ENCODE results near the gene EPS15.
"Not testable (repeated sequence)": the region's sequence is repeated elsewhere in the genome, so short reads cannot be mapped to it uniquely, and the experiment has no call there.

EPS15 gene

DNA sequence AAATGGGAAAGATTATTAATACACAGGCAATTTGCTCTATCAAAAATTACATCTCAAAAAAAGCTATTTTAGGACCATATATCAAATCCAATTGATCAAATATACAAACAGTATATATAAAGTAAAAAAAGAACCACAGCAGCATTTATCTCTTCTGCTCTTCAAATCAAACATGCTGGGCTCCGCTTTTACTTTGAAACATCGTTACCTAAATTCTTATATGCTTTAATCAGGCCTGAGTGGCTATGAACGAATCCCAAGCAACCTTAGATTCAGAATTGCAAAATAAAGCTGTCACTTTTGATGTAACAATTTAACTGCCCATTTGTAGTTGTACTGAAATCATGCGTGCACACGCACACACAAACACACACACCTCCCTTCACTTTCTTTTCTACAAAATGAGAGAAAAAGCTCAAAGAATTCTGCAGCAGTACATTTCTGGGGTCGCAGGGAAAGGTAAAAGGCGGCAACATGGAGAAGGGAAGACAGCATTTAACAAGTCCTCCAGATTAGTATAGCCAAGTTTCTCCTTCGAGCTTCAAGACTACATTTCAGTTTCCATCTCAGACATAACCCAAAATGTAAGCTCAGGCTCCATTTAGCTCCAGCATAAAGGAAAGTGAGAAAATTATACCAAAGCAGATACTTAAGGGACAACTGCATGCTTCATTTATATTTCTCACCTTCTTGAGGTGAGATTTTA is 96.5 kb downstream of the EPS15 start:
- DNase-seq: no peak

DNA sequence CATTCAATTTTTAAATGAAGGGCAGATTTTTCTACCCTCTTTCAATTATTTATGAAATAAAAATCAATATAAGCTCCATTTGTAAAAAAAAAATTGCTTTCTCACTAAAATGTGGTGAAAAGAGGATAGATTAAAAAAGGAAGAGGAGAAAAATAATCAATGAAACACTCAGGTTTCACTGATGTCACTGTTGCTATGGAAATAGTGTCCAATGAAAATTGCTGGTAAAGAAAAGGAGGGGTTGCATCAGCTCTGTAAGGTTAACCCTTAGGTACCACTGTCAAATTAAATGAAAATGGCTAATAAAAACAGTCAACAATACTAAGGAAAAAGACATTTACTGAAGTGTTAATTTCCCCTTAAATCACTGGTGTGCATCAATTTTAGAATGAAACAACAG is 97.1 kb downstream of the EPS15 start:
- no peak for DNase-seq

DNA sequence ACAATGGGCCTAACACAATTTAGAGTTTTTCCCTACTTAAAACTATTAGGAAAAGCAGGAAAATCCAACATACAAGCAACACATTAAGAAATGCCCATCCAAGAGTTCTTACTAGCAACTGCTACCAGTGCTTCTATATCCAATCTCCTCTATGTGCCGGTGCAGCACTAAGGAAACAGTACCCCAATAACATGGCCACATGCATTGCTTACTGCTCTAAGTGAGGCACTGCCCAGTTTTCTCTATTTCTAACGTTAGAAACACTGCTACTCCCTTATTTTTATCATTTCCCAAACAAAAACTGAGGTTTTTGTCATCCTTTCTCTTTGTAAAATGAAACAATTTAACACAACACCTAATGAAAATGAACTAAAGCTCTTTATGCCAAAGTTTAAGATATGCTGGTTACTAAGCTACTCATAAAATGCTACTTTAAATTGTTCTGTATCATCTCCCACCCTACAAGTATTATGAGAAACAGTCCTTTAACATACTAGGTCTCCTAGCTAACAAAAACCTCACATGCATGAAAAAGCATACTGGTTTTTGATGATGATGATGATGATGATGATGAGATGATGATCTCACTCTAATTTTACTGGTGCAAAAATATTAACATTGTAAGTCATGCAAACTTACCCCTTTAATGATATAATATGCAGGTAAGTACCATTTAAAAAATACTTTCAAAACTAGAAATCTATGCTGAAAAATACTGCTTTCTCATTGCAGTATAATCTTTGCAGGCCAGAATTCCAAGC is 98.0 kb downstream of the EPS15 start:
- DNase-seq: no peak

DNA sequence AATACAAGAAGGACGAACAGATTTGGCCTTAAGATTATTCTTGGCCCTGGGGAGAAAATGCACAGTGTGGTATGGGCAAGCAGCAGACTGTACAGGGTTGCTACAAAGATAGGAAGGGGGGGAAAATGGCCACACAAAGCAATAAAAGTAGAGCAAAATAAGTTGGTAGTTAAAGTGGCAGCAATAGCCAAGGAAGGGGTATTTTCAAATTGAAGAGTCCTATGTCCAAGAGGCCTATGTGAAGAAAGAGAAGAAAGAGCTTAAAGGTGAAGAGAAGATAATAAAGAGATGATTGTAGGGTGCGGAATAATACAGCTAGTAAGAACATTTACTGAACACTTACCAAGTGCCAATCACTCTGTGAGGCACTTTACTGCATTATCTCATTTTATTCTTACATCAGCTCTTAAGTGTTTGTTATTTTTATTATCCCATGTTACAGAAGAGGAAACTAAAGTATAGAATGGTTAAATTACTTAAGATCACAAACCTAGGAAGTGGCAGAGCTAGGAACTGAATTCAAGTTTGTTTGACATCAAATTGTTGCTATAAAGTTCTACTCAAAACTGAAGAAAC is 100.6 kb downstream of the EPS15 start:
- DNase-seq: no peak

DNA sequence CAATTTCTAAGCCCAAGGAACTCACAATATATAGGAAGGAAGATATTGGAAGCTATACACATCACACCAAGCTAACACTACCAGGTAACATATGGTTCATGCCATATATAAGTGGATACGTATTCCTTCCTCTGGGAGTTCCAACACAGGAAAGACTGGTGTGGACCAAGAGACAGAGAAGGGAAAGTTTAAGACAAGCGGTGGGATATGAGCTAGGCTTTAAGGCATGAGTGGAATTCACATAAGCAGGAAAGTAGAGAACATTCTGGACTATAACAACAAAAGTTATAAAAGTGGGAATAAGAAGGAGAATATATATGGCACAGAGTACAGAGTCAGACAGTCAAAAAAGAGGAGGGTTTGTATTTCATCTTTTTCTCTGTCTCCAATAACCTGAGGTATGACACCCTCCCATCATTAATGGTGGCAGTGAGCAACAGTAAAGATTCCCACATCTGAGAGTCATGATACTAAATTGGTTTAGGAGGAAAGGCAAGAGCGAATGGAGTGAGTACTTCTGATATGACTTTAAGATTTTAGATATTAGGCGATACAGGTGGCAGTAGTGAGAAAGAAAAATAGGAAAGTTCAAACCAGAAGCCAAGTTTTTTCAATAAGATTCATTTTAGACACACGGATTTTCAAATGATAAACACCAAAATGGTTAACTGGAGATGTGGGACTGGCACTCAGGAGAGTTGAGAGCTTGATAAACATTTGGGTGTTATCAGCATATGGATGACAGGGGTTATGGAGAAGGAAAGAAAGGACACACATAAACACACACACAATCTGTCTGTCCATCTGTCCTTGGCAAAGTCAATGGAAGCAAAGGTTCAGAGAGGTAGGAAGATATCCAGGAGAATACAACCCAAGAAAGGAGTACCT is 101.3 kb downstream of the EPS15 start:
- no peak for DNase-seq

DNA sequence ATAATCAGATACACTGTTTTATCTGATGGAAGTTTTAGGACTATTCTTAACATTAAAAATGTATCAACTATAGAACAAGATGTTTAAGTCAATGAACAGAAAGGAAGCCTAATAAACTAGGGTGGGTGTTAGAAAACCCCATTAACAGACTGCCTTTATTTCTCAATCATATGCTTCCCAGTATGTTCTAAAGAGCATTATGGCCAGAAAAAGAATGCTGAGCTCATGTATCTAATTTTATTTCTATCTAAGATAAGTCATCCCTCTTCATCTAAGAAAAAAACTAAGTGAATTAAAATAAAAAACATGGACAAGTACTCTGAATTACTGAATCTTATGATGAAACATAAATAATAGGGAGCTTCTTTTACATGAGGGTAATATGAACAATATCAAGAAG is 102.2 kb downstream of the EPS15 start:
- no peak for DNase-seq

DNA sequence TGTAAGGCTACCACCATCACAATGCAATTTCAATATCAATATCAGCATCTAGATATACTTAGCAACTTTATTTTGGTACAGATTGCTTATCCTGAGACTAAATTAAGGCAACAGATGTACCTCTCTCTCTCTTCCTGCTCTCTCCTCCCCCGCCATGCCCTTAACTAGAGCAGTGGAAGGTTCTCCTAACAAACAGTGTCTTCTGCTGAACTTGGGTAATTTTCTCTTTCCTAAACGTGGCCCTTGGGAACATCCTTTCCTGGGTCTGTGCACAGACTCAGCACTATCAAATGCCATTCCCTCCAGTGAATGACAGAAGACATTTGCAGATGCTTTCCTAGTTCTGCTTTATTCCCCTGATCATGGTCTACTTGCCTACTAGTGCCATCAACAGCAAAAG is 103.1 kb downstream of the EPS15 start:
- DNase-seq: no peak

DNA sequence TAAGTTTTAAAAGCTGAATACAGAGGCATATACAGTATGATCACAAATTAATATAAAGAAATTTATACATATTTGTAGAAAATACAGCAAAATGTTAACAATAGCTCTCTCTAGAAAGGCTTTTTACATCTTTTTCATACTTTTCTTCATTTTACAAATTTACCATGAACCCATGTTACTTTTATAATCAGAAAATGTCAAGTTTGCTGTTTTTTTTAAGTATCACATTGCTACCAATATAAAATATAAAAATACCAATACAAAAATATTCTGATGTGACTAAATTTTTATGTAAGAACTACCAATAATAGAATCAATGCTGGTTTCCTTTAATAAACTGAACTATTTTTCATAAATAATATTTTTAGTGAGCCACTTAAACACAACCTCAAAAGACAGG is 104.3 kb downstream of the EPS15 start:
- DNase-seq: no peak

DNA sequence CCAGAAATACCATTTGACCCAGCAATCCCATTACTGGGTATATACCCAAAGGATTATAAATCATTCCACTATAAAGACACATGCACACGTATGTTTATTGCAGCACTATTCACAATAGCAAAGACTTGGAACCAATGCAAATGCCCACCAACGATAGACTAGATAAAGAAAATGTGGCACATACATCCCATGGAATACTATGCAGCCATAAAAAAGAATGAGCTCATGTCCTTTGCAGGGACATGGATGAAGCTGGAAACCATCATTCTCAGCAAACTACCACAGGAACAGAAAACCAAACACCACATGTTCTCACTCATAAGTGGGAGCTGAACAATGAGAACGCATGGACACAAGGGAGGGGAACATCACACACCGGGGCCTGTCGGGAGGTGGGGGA is 107.2 kb downstream of the EPS15 start:
- DNase-seq: not testable (repeated sequence)

DNA sequence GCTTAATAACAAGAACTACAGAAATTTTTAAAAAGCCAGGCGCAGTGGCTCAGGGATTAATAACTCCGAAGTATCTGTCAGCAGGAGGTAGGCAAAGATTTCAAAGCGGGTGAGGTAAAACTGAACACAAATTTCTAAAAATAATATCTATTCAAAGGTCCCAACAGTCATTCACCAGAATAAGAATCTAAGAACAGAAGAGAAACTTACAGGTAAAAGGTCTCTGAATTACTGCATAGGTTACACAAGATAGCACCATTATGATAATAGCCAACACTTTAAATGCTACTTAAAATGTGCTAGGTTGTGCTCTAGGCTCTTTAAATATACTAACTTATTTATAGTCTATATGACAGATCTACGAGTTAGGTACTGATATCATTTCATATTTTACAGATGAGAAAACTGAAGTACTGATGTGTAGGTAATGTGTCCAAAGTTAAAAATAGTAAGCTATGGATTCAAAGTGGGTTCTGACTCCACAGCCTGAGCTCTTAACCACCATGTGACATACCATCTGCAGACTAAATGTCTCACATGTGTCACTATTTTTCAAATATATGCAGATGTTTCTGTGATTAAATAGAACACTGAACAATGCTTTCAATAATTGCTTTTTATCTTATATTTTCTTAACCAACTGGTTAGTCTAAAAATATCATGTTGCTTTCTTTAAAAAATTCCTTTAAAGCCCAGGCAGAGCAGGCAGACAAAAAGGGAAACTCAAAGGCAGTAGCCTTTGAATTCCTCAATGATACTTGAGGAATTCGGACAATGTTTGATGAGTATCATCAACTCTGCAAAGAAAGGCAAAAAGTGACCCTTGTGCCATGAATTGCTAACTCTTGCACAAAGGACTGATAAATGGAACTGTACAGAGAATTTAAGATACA is 108.3 kb downstream of the EPS15 start:
- DNase-seq: no peak

DNA sequence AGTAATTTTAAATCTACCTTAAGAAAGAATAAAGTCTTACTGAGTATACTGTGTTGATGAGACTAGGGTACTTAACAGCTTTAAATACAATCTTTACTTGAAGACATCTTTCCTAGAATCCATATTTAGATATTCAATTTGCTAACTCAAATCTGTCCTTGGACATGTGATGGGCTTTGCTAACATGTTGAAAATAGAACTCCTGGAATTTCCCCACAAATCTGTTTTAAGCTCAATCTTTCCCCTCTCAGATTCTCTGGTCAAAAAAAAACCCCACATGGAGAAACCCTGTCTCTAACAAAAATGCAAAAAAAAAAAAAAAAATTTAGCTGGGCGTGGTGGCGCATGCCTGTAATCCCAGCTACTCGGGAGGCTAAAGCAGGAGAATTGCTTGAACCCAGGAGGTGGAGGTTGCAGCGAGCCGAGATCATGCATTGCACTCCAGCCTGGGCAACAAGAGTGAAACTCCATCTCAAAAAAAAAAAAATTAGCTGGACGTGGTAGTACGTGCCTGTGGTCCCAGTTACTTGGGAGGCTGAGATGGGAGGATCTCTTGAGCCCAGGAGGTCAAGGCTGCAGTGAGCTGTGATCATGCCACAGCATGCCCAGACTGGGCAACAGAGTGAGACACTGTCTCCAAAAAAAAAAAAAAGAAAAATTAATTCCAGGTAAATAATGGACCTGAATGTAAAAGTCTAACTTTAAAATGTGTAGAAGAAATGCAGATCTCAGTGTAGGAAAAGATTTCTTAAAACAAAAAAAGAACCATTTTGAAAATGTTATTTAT is 109.1 kb downstream of the EPS15 start:
- DNase-seq: not testable (repeated sequence)

DNA sequence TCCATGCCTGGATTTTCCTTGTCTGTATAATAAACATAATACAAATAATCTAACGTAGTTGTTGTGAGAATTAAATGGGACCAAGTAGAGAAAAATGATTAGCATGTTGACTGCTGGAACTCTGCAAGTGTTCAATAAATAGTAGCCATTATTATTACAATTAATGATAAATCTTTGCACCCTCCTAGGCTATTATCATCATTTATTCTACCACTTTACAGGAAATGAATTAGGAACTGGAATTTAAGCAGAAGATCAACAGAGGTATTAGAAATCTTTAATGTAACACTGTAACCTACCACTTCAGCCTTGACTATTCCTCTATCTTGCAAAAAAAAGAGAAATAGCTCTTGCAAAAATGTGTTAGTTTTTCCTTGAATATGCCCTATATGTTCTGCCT is 126.8 kb downstream of the EPS15 start:
- no peak for DNase-seq

DNA sequence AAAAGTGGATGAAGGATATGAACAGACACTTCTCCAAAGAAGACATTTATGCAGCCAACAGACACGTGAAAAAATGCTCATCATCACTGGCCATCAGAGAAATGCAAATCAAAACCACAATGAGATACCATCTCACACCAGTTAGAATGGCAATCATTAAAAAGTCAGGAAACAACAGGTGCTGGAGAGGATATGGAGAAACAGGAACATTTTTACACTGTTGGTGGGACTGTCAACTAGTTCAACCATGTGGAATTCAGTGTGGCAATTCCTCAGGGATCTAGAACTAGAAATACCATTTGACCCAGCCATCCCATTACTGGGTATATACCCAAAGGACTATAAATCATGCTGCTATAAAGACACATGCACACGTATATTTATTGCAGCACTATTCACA is 128.4 kb downstream of the EPS15 start:
- DNase-seq: not testable (repeated sequence)

DNA sequence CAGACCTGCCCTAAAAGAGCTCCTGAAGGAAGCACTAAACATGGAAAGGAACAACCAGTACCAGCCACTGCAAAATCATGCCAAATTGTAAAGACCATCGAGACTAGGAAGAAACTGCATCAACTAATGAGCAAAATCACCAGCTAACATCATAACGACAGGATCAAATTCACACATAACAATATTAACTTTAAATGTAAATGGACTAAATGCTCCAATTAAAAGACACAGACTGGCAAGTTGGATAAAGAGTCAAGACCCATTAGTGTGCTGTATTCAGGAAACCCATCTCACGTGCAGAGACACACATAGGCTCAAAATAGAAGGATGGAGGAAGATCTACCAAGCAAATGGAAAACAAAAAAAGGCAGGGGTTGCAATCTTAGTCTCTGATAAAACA is 131.8 kb downstream of the EPS15 start:
- DNase-seq: not testable (repeated sequence)

DNA sequence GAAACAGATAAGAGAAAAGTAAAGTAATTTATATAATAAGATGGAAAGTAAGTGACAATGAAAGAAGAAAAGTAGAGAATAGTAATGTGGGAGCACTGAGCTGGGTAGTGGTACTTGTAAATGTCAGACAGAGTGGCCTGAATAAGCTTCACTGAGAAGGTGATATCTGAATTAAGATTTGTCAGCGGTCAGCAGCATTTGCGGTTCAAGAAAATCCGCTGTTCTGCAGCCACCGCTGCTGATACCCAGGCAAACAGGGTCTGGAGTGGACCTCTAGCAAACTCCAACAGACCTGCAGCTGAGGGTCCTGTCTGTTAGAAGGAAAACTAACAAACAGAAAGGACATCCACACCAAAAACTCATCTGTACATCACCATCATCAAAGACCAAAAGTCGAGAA is 132.8 kb downstream of the EPS15 start:
- DNase-seq: not testable (repeated sequence)

DNA sequence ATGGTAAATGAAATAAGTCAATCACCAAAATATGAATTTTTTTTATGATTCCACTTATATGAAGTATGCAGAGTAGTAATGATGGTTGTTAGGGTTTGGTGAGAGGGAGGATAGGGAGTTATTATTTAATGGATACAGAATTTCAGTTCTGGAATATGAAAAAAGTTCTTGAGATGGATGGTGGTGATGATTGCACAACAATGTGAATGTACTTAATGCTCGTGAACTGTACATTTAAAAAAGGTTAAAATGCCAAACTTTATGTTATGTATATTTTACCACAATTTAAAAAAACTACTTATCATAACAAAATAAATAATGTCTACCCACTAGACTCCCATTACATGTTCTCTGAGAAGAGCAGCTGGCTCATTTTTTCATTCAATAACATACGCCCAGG is 133.3 kb downstream of the EPS15 start:
- no peak for DNase-seq

DNA sequence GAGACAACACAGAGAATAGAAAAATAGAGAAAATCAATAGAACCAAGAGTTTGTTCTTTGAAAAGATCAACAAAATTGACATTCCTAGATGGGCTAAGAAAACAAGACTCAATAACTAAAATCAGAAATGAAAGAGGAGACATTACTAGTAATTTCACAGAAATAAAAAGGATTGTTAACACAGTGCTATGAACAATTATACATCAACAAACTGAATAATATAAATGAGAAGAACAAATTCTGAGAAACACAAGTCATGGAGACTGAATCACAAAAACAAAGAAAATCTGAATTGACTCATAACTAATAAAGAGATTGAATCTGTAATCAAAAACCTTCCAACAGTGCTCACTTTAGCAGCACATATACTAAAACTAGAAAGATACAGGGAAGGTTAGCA is 137.1 kb downstream of the EPS15 start:
- no peak for DNase-seq

DNA sequence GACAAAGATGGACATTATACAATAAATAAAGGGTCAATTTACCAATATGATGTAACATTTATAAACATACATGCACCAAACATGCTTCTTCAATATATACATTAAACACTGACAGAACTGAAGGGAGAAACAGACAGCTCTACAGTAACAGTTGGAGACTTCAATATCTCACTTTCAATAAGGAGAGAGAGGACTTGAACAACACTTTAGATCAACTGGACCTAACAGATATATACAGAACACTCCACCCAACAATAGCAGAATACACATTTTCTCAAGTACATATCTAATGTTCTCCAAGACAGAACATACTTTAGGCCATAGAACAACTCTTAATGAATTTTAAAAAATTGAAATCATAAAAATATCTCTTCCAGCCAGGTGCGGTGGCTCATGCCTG is 138.1 kb downstream of the EPS15 start:
- no peak for DNase-seq

DNA sequence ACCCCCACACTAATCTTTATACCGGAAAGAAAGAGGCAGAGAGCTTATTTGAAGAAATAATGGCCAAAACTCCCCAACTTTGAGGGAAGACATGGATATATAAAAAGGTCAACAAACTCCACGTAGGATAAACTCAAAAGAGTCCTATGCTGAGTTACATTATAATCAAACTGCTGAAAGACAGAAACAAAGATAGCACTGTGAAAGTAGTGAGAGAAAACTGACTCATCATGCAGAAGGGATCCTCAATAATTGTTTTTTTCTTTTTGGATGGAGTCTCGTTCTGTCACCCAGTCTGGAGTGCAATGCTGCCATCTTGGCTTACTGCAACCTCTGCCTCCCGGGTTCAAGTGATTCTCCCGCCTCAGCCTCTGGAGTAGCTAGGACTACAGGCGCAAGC is 140.2 kb downstream of the EPS15 start:
- DNase-seq: no peak

DNA sequence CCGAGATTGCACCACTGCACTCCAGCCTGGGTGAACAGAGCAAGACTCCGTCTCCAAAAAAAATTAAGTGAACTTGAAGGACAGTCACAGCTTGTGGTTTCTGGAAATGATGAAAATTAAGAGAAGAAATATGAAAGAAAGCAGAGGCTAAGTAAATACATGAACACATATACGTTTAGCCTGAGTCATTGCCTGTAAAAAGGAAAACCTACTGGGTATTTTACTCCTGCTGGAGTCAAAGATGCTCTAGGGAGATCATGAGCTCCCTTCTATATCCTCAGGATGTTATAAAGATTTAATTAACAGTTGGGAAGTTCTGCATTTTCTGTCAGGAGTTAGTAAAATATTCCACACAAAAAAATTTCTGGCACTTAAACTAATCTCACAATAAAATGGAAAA is 145.2 kb downstream of the EPS15 start:
- DNase-seq: no peak

DNA sequence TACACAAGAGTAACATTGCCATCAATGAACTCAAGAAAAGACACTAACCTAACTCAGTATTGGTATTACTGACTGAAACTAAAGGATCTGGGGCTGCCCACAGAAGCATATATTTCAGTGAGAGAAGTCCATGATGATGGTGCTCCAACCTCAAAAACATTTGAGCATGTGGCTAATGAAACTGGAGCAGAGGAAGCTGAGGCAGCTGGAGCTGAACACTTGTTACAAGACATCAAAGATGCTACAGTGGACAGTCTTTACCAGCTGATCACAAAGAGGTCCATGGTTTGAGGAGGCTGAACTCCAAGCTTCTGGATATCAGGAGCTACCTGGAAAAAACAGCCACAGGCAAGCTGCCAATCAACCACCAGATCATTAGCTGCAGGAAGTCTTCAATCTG is 146.5 kb downstream of the EPS15 start:
- no peak for DNase-seq

All from activated effector memory CD4-positive, alpha-beta T cell treated with Interleukin-2 at 50 U/mL for 16 hours (primary cell).